Loucy (cell line): Measurements from ENCODE around the gene TUBB2B.

Experiments
- CTCF ChIP-seq: fragments of 200-600 bp; sonication (generic); conservative IDR thresholded peaks from 2 replicates; pipeline ENCODE4 v1.5.1; 2014; ENCODE audit warnings: mild to moderate bottlenecking, antibody characterized with exemption, low read length
- EZH2phosphoT487 ChIP-seq: fragments of 200-600 bp; IDR thresholded peaks from 2 replicates; pipeline ENCODE4 v1.6.1; 2018; ENCODE audit warnings: antibody characterized with exemption, mild to moderate bottlenecking, moderate library complexity, borderline replicate concordance

GRCh38 chr6:3213334-3213695, 14.1 kb downstream of the TUBB2B start:
- TF ChIP-seq CTCF, result no peak
- no peak for TF ChIP-seq EZH2phosphoT487
